ENCODE data around the gene MTERF1. TPM values are rescaled to one million over a fixed set of nuclear protein-coding genes. Genes with fewer than 3 reads are reported as not detected.

Gene MTERF1
- total RNA-seq, 2 experiments from 2014 or later: 15.9 to 16.9 TPM

DNA sequence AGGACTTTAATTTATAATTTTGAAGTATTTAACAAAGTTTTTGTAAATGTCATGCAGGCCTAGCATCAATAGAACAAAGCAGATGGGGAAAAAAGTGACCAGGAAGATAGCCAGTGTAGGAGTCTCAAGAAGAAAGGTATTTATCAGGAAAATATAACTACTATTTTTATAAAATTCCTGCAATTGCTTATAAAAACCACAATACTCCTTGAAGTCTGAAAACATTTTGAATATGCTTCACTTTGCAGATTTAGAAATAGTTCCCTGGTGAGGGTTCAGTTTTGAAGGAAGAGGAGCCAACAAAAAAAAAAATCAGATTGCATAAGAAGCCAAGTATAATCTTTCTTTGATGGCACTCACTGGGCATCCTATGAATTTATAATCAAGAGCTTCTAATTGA, 34.1 kb downstream of the MTERF1 start:
- no peaks in the 10 kb centered on the region for H3K4me1 Mint-ChIP-seq (ENCODE audit: low read depth)
- ATAC-seq: no peak
- no peaks in the 10 kb centered on the region for H3K27me3 Mint-ChIP-seq
- no peak for DNase-seq
- TF ChIP-seq, protein P1, sequence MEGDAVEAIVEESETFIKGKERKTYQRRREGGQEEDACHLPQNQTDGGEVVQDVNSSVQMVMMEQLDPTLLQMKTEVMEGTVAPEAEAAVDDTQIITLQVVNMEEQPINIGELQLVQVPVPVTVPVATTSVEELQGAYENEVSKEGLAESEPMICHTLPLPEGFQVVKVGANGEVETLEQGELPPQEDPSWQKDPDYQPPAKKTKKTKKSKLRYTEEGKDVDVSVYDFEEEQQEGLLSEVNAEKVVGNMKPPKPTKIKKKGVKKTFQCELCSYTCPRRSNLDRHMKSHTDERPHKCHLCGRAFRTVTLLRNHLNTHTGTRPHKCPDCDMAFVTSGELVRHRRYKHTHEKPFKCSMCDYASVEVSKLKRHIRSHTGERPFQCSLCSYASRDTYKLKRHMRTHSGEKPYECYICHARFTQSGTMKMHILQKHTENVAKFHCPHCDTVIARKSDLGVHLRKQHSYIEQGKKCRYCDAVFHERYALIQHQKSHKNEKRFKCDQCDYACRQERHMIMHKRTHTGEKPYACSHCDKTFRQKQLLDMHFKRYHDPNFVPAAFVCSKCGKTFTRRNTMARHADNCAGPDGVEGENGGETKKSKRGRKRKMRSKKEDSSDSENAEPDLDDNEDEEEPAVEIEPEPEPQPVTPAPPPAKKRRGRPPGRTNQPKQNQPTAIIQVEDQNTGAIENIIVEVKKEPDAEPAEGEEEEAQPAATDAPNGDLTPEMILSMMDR (IDR thresholded peaks at IDR 0.05): no peak
- H3K4me3 Mint-ChIP-seq: no peak overlapping the region
- intact Hi-C loops (cut with micrococcal nuclease): no loop called here
- POLR2A ChIA-PET: no interaction called here
- H3K36me3 Mint-ChIP-seq (ENCODE audit: low read depth): peaks cover 5% of the 10 kb centered on the region
- H3K27ac Mint-ChIP-seq: no peak overlapping the region
- peaks cover 3% of the 10 kb centered on the region for H3K9me3 Mint-ChIP-seq
- CTCF ChIA-PET: interaction anchor here (0.6 kb wide), 1 partner anchor 1129 kb away, joined by 3 read pairs; no protein-coding TSS in a partner anchor

DNA sequence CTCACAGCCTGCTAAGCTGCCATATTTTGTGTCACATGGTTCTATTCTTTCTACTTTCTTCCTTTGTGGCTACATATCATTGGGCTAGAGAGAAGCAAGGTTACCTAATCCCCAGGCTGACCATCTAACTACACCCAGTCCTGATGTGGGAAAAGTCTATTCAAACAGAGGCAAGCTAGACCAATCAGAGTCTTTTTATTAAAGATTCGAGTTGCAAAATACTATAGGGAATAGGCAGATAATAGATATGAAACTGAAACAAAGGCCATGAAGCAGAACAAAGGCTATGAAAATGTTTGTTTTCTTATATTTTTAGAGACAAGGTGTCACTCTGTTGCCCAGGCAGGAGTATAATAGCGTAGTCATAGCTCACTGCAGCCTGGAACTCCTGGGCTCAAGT, 36.7 kb downstream of the MTERF1 start:
- H3K4me3 Mint-ChIP-seq: no peak overlapping the region
- H3K9me3 Mint-ChIP-seq: peaks cover 7% of the 10 kb centered on the region
- ChIA-PET POLR2A (no interaction called here), CTCF (interaction anchor here (2.4 kb wide), 1 partner anchor 14 kb away, joined by 13 read pairs; no protein-coding TSS in a partner anchor)
- intact Hi-C loops (cut with micrococcal nuclease): no loop called here
- DNase-seq (no peak), ATAC-seq (no peak)
- TF ChIP-seq, protein P1 (IDR thresholded peaks at IDR 0.05): no peak
- H3K27ac Mint-ChIP-seq: no peak overlapping the region
- no peaks in the 10 kb centered on the region for H3K4me1 Mint-ChIP-seq (ENCODE audit: low read depth)
- no peaks in the 10 kb centered on the region for H3K27me3 Mint-ChIP-seq
- peaks cover 8% of the 10 kb centered on the region for H3K36me3 Mint-ChIP-seq (ENCODE audit: low read depth)

DNA sequence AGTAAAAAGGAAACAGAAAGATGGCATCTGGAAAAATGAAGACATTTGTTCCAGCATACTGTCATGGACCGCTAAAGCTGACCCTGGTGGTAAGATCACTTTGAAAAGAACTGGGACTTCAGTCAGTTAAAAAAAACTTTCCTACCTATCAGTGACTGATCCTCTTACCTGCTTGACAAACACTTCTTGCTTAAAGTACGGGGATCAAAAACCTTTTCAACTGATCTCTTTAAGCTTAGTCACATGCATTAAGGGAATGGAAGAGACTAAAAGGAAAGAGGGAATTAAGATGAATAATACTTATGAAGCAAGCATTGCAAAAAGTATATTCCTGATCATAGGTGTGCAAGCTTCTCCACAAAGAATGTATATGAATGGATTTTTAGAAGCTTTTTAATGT, 42.1 kb downstream of the MTERF1 start:
- ChIA-PET CTCF (interaction anchor here (1.3 kb wide), 1 partner anchor 8 kb away, joined by 5 read pairs; no protein-coding TSS in a partner anchor), POLR2A (interaction anchor here (0.6 kb wide), 1 partner anchor 86 kb away, joined by 3 read pairs; no protein-coding TSS in a partner anchor)
- TF ChIP-seq, protein P1 (IDR thresholded peaks at IDR 0.05): no peak
- Mint-ChIP-seq H3K4me1 (ENCODE audit: low read depth) (no peaks in the 10 kb centered on the region), H3K9me3 (peaks cover 4% of the 10 kb centered on the region), H3K27me3 (no peaks in the 10 kb centered on the region), H3K4me3 (no peak overlapping the region), H3K36me3 (ENCODE audit: low read depth) (peaks cover 3% of the 10 kb centered on the region), H3K27ac (no peak overlapping the region)
- intact Hi-C loops (cut with micrococcal nuclease): no loop called here
- DNase-seq (no peak), ATAC-seq (no peak)

DNA sequence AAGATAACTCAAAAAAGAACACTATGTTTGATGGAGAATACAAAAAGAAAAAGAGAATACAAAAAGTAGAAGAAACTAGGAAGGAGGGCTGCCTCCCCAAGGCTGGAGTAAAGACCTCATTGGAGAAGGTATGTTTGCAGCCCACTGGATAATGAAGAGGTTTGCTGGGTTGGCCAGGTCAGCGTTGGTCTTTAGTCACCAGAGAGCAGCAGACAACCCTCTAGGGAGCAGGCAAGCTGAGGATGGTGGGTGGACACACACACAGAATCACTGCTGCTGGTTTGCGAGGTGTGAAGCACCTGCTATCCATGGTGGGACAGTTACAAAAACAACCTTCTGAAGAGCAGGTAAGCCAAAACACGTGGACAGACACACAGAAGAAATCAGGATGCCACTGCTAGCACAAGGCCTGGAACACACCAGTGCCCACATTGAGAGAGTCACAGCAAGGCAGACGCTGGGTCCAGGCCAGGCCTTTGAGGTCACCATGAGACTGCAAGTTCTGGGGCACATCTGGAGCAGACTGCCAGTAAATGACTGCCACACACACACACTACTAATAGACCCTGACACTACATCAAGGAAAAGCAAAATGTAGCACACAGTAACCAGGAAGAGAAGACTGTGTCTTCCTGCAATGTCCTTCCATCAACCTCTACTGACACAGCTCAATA, 43.0 kb downstream of the MTERF1 start:
- Mint-ChIP-seq H3K27ac (no peak overlapping the region), H3K4me3 (no peak overlapping the region), H3K9me3 (peaks cover 4% of the 10 kb centered on the region), H3K36me3 (ENCODE audit: low read depth) (peaks cover 3% of the 10 kb centered on the region), H3K4me1 (ENCODE audit: low read depth) (no peaks in the 10 kb centered on the region), H3K27me3 (no peaks in the 10 kb centered on the region)
- DNase-seq (no peak), ATAC-seq (no peak)
- intact Hi-C loops (cut with micrococcal nuclease): no loop called here
- ChIA-PET CTCF (interaction anchor here (1.3 kb wide), 1 partner anchor 7 kb away, joined by 5 read pairs; no protein-coding TSS in a partner anchor), POLR2A (no interaction called here)
- TF ChIP-seq, protein P1 (IDR thresholded peaks at IDR 0.05): no peak

DNA sequence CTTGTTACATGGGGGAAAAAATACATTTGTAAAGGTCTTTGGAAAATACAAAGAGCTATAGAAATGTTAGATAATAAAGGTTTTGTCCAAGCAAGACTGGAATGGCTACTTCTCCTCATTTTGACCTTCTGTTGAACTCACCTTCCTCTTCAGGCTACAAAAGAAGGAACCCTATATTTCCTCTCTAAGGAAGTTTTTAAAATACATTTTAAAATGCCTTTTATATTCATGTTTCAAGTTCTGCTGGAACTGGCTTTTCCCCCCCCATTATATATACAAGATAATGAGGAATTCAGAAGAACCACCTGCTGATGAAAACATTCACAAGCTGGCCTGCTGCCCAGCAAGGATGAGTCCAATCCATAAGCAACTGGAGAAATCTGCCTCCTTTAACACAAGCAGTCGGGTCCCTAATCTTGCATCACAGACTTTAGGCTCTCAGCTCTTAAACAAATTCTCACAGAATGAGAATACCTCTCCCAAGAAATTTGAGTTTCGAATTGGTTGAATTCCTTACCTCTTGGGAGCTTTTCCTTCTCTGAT, 44.6 kb downstream of the MTERF1 start:
- H3K36me3 Mint-ChIP-seq (ENCODE audit: low read depth): no peaks in the 10 kb centered on the region
- DNase-seq (no peak), ATAC-seq (no peak)
- H3K27ac Mint-ChIP-seq: no peak overlapping the region
- no peaks in the 10 kb centered on the region for H3K9me3 Mint-ChIP-seq
- intact Hi-C loops (cut with micrococcal nuclease): no loop called here
- CTCF ChIA-PET: interaction anchor here (0.7 to 1.9 kb wide), 2 partner anchors 12 to 44 kb away, joined by 3 to 4 read pairs; no protein-coding TSS in a partner anchor
- H3K4me3 Mint-ChIP-seq: no peak overlapping the region
- H3K27me3 Mint-ChIP-seq: no peaks in the 10 kb centered on the region
- POLR2A ChIA-PET: no interaction called here
- TF ChIP-seq, protein P1 (IDR thresholded peaks at IDR 0.05): no peak
- no peaks in the 10 kb centered on the region for H3K4me1 Mint-ChIP-seq (ENCODE audit: low read depth)
